ENCODE data around the gene TSHZ1. TPM values are rescaled to one million over a fixed set of nuclear protein-coding genes. Genes with fewer than 3 reads are reported as not detected.

Gene TSHZ1
- polyA plus RNA-seq, 1 donor from 2014 or later: 1.1 TPM

DNA sequence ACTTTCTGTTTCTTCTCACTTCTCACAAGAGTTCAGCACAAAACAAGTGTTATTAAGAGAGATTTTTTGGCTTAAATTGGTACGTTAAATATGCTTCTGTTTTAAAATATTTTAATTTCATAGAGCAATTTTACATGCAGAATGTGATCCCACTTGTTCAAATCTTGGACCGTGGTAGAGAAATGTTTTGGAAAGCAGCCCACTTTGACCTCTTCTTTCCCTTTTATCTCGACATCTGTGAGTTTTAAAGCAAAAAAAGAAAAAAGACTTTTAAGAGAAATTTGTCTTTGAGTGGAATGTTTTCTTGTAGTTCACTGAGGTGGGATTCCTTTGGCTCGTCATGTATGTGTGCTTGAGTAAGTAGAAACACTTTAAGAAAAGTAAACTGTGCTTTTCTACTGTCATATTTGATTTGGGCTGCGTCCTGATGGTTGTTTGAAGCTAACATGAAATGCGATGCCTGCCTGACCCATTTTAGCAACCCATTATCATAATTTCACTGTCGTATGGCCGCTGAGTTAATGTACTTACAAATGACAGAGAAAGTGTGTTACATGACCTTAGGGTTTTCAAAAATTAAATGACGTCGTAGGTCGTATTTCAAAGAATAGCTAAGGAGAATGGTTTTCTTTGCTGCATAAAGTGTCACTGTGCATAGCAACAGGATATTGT is 54.5 kb downstream of the TSHZ1 start:
- H3K9me2 ChIP-seq (ENCODE audit: insufficient read depth, low read length): no peaks in the 10 kb centered on the region
- H3K4me3 ChIP-seq (ENCODE audit: low read length): no peak overlapping the region
- peaks cover 55% of the 10 kb centered on the region for H3K27me3 ChIP-seq (ENCODE audit: insufficient read depth, low read depth, low read length)
- no peak overlapping the region for H3K4me2 ChIP-seq (ENCODE audit: low read length)
- no peaks in the 10 kb centered on the region for H3K9me3 ChIP-seq (ENCODE audit: low read length)
- no peaks in the 10 kb centered on the region for H3F3A ChIP-seq (ENCODE audit: insufficient read depth, low read length, poor library complexity, severe bottlenecking)
- H3K27ac ChIP-seq (ENCODE audit: low read length): no peak overlapping the region
- no peaks in the 10 kb centered on the region for H3K36me3 ChIP-seq (ENCODE audit: insufficient read depth, low read length)
- no peaks in the 10 kb centered on the region for H4K20me1 ChIP-seq (ENCODE audit: insufficient read depth)
- no peaks in the 10 kb centered on the region for H3K79me2 ChIP-seq (replicated peaks; ENCODE audit: insufficient read depth, low read length)
- H3K9ac ChIP-seq (ENCODE audit: low read length): no peak overlapping the region
- no peak overlapping the region for H2AFZ ChIP-seq (ENCODE audit: low read depth, low read length)
- TF ChIP-seq POLR2AphosphoS5 (IDR thresholded peaks at IDR 0.05): no peak
- TF ChIP-seq, protein P1, sequence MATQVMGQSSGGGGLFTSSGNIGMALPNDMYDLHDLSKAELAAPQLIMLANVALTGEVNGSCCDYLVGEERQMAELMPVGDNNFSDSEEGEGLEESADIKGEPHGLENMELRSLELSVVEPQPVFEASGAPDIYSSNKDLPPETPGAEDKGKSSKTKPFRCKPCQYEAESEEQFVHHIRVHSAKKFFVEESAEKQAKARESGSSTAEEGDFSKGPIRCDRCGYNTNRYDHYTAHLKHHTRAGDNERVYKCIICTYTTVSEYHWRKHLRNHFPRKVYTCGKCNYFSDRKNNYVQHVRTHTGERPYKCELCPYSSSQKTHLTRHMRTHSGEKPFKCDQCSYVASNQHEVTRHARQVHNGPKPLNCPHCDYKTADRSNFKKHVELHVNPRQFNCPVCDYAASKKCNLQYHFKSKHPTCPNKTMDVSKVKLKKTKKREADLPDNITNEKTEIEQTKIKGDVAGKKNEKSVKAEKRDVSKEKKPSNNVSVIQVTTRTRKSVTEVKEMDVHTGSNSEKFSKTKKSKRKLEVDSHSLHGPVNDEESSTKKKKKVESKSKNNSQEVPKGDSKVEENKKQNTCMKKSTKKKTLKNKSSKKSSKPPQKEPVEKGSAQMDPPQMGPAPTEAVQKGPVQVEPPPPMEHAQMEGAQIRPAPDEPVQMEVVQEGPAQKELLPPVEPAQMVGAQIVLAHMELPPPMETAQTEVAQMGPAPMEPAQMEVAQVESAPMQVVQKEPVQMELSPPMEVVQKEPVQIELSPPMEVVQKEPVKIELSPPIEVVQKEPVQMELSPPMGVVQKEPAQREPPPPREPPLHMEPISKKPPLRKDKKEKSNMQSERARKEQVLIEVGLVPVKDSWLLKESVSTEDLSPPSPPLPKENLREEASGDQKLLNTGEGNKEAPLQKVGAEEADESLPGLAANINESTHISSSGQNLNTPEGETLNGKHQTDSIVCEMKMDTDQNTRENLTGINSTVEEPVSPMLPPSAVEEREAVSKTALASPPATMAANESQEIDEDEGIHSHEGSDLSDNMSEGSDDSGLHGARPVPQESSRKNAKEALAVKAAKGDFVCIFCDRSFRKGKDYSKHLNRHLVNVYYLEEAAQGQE (IDR thresholded peaks at IDR 0.05; ENCODE audit: borderline replicate concordance): no peak
- no peak for TF ChIP-seq RAD21 (conservative IDR thresholded peaks at IDR 0.05)
- TF ChIP-seq MXI1 (conservative IDR thresholded peaks at IDR 0.05; ENCODE audit: poor library complexity, severe bottlenecking): no peak
- TF ChIP-seq, protein P2, sequence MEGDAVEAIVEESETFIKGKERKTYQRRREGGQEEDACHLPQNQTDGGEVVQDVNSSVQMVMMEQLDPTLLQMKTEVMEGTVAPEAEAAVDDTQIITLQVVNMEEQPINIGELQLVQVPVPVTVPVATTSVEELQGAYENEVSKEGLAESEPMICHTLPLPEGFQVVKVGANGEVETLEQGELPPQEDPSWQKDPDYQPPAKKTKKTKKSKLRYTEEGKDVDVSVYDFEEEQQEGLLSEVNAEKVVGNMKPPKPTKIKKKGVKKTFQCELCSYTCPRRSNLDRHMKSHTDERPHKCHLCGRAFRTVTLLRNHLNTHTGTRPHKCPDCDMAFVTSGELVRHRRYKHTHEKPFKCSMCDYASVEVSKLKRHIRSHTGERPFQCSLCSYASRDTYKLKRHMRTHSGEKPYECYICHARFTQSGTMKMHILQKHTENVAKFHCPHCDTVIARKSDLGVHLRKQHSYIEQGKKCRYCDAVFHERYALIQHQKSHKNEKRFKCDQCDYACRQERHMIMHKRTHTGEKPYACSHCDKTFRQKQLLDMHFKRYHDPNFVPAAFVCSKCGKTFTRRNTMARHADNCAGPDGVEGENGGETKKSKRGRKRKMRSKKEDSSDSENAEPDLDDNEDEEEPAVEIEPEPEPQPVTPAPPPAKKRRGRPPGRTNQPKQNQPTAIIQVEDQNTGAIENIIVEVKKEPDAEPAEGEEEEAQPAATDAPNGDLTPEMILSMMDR (IDR thresholded peaks at IDR 0.05; ENCODE audit: poor library complexity, severe bottlenecking): no peak

DNA sequence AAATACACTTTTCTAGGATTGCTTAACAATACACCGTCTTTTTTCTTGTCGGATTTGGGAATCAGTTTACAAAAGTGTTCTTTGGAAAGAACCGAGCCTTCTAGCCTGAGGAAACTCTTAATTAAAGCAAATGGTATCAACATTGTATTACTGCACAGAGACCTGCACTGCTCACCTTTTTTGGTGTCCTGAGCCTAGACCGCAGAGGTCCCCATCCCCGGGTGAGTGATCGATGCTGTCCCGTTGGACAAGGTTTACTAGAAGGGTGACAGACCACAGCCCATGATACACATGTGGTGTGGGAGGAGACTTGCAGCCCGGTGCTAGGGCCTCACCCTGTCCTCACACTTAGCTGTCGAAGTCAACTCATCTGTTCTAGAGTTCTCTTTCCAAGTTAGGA is 55.3 kb downstream of the TSHZ1 start:
- no peak overlapping the region for H3K4me2 ChIP-seq (ENCODE audit: low read length)
- no peaks in the 10 kb centered on the region for H3K9me3 ChIP-seq (ENCODE audit: low read length)
- H2AFZ ChIP-seq (ENCODE audit: low read depth, low read length): no peak overlapping the region
- H3K27me3 ChIP-seq (ENCODE audit: insufficient read depth, low read depth, low read length): peaks cover 59% of the 10 kb centered on the region
- no peaks in the 10 kb centered on the region for H3K36me3 ChIP-seq (ENCODE audit: insufficient read depth, low read length)
- H3K9ac ChIP-seq (ENCODE audit: low read length): no peak overlapping the region
- no peak for TF ChIP-seq SMC3 (conservative IDR thresholded peaks at IDR 0.05; ENCODE audit: poor library complexity)
- TF ChIP-seq EP300 (conservative IDR thresholded peaks at IDR 0.05; ENCODE audit: poor library complexity, severe bottlenecking): no peak
- no peak for TF ChIP-seq TAF1 (IDR thresholded peaks at IDR 0.05; ENCODE audit: low read depth)
- TF ChIP-seq, protein P1 (IDR thresholded peaks at IDR 0.05; ENCODE audit: borderline replicate concordance): no peak
- no peaks in the 10 kb centered on the region for H4K20me1 ChIP-seq (ENCODE audit: insufficient read depth)
- no peak overlapping the region for H3K4me3 ChIP-seq (ENCODE audit: low read length)
- no peaks in the 10 kb centered on the region for H3K79me2 ChIP-seq (replicated peaks; ENCODE audit: insufficient read depth, low read length)
- no peak overlapping the region for H3K27ac ChIP-seq (ENCODE audit: low read length)
- no peaks in the 10 kb centered on the region for H3F3A ChIP-seq (ENCODE audit: insufficient read depth, low read length, poor library complexity, severe bottlenecking)
- no peaks in the 10 kb centered on the region for H3K9me2 ChIP-seq (ENCODE audit: insufficient read depth, low read length)

Measured in neural cell (in vitro differentiated cells).